Measurements from ENCODE around the gene GRM8.

DNA sequence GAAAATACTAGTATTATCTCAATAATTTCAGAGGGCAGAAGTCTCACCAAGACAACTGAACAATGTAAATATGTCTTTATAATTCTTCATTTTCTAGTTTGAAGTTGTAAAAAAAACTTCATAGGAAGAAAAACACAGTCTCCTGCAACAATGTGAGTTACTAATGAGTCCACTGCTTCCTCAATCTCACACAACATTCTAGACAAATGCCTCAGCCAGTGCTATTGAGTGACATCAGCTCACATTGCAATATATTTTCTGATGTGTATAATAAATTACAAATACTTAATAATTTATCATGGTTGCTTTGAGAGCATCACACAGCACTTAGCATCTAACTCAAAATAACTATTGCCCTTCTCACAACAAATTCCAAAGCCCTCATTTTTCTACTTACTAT lies 321.2 kb downstream of the GRM8 start:
- TF ChIP-seq CTCF (IDR thresholded peaks at IDR 0.05; ENCODE audit: low read length) (no peak), EZH2phosphoT487 (IDR thresholded peaks at IDR 0.05; ENCODE audit: low read length) (no peak)
